PC-9 (cell line): ENCODE measurements around the gene FBXL15.

Experiments
- EZH2 ChIP-seq: fragments of 200-600 bp; sonication (generic); IDR thresholded peaks from 2 replicates; pipeline ENCODE4 v1.8.0; 2017; ENCODE audit warnings: antibody characterized with exemption, low read depth
- TF ChIP-seq, protein P1 (sequence below): fragments of 200-600 bp; sonication (generic); conservative IDR thresholded peaks from 2 replicates; pipeline ENCODE4 v1.6.1; 2017; ENCODE audit warnings: mixed run types, antibody characterized with exemption, mild to moderate bottlenecking, moderate library complexity

DNA sequence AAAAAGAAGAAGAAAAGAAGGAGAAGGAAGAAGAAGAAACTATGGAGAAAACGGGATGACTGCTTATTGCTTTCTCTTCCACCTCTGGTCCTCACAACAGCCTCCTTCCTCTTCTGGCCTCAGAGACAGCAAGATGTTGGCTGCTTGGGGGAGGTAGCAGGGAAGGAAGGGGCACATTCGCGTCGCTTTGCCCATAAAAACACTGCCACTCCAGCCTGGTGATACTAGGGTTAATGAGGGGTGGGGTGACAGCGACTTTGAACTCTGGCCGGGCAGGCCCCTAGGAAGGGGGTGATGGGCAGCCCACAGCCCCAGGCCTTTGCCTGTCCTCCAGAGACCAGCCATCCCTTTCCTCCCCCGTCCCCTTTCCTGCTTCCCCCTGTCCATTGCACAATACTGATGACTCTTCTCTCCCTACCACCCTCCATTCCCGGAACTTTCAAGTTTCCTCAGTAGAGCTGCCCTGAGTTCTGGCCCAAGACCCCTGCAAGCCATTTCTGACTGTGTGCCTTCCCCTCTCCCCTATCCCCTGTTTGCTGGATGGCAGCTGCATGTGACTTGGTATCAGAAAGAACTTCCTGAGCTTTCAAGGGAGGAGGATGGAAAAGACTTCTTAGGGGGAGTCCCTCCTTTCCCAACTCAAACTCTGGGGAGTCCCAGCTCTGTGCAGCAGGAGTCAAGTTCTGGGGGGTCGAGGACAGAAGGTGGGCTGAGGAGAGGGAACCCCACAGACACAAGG is 13.9 kb downstream of the FBXL15 start:
- TF ChIP-seq, protein P1, sequence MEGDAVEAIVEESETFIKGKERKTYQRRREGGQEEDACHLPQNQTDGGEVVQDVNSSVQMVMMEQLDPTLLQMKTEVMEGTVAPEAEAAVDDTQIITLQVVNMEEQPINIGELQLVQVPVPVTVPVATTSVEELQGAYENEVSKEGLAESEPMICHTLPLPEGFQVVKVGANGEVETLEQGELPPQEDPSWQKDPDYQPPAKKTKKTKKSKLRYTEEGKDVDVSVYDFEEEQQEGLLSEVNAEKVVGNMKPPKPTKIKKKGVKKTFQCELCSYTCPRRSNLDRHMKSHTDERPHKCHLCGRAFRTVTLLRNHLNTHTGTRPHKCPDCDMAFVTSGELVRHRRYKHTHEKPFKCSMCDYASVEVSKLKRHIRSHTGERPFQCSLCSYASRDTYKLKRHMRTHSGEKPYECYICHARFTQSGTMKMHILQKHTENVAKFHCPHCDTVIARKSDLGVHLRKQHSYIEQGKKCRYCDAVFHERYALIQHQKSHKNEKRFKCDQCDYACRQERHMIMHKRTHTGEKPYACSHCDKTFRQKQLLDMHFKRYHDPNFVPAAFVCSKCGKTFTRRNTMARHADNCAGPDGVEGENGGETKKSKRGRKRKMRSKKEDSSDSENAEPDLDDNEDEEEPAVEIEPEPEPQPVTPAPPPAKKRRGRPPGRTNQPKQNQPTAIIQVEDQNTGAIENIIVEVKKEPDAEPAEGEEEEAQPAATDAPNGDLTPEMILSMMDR, result no peak
- no peak for TF ChIP-seq EZH2
